ENCODE data around the gene ZNF124. TPM values are rescaled to one million over a fixed set of nuclear protein-coding genes. Genes with fewer than 3 reads are reported as not detected.
"Not testable (repeated sequence)": the region's sequence is repeated elsewhere in the genome, so short reads cannot be mapped to it uniquely, and the experiment has no call there.

The ZNF124 gene
- 2.7 and 3.8 TPM in 2 replicates for polyA plus RNA-seq (2012; rRNA removed)
- polyA plus RNA-seq (2012; cell fraction: cytosol; rRNA removed): 4.2 and 4.3 TPM in 2 replicates
- 4.8 and 6.7 TPM in 2 replicates for polyA plus RNA-seq (2012; cell fraction: nucleus; rRNA removed)

- H4K20me1 ChIP-seq (ENCODE audit: insufficient read depth); H3F3A ChIP-seq (replicated peaks; ENCODE audit: insufficient read depth); H3K9me2 ChIP-seq; H3K27me3 ChIP-seq (ENCODE audit: insufficient read depth); POLR2A ChIA-PET; DNase-seq; H3K9ac ChIP-seq; H3K4me2 ChIP-seq; H3K4me1 ChIP-seq (ENCODE audit: control insufficient read depth in 1 of 2, insufficient read depth in 2 of 2, low read depth in 1 of 2, low read length in 1 of 2); H3K9me3 ChIP-seq; H2AFZ ChIP-seq (ENCODE audit: low read depth); H3K27ac ChIP-seq (ENCODE audit: low read depth in 2 of 2, low read length in 1 of 2); H3K4me3 ChIP-seq (ENCODE audit: low read depth in 2 of 2, low read length in 1 of 2); CTCF ChIA-PET; H3K36me3 ChIP-seq (replicated peaks in 1 of 2; ENCODE audit: control insufficient read depth in 1 of 2, insufficient read depth in 2 of 2, low read length in 1 of 2): not testable (repeated sequence)
- 61% methylated on average over 3 of the region's 28 CpGs for WGBS (ENCODE audit: low lambda C conversion rate)
- H3K79me2 ChIP-seq (ENCODE audit: insufficient read depth): peaks cover 28% of the 10 kb centered on the region
These were observed at the start of gene ZNF124 for GRCh38 chr1:247171875-247172563. Gene ZNF124 (minus strand): TSS chr1:247172020. CDS start chr1:247171877, 143 bp downstream.

- DNase-seq; H3K27ac ChIP-seq (ENCODE audit: low read depth in 2 of 2, low read length in 1 of 2); H4K20me1 ChIP-seq (ENCODE audit: insufficient read depth); H3K9me2 ChIP-seq; H3K79me2 ChIP-seq (ENCODE audit: insufficient read depth); POLR2A ChIA-PET; H2AFZ ChIP-seq (ENCODE audit: low read depth); H3K27me3 ChIP-seq (ENCODE audit: insufficient read depth); H3K9me3 ChIP-seq; H3K36me3 ChIP-seq (replicated peaks in 1 of 2; ENCODE audit: control insufficient read depth in 1 of 2, insufficient read depth in 2 of 2, low read length in 1 of 2); H3F3A ChIP-seq (replicated peaks; ENCODE audit: insufficient read depth); H3K4me2 ChIP-seq; CTCF ChIA-PET; H3K4me1 ChIP-seq (ENCODE audit: control insufficient read depth in 1 of 2, insufficient read depth in 2 of 2, low read depth in 1 of 2, low read length in 1 of 2); H3K4me3 ChIP-seq (ENCODE audit: low read depth in 2 of 2, low read length in 1 of 2); H3K9ac ChIP-seq: not testable (repeated sequence)
- WGBS (ENCODE audit: low lambda C conversion rate): 43% methylated on average over 7 of the region's 30 CpGs
These were observed 48.5 kb upstream of the ZNF124 start for GRCh38 chr1:247220280-247220679.

GRCh38 chr1:247218121-247218651, 46.4 kb upstream of the ZNF124 start:
- H3K79me2 ChIP-seq (ENCODE audit: insufficient read depth): no peaks in the 10 kb centered on the region
- ChIA-PET POLR2A (no interaction called here), CTCF (no interaction called here)
- H2AFZ ChIP-seq (ENCODE audit: low read depth): no peak overlapping the region
- no peak for DNase-seq
- 27% methylated on average over 5 of the region's 6 CpGs for WGBS (ENCODE audit: low lambda C conversion rate)
- no peak overlapping the region for H3K4me3 ChIP-seq (ENCODE audit: low read depth in 2 of 2, low read length in 1 of 2)
- H3F3A ChIP-seq (replicated peaks; ENCODE audit: insufficient read depth): peaks cover 1% of the 10 kb centered on the region
- no peaks in the 10 kb centered on the region for H3K36me3 ChIP-seq (replicated peaks in 1 of 2; ENCODE audit: control insufficient read depth in 1 of 2, insufficient read depth in 2 of 2, low read length in 1 of 2)
- H3K9ac ChIP-seq: no peak overlapping the region
- H3K27me3 ChIP-seq (ENCODE audit: insufficient read depth): no peaks in the 10 kb centered on the region; the same call in 1 of the 2 replicates
- H3K9me3 ChIP-seq: no peaks in the 10 kb centered on the region
- no peaks in the 10 kb centered on the region; a peak in 1 of 4 replicates for H3K4me1 ChIP-seq (ENCODE audit: control insufficient read depth in 1 of 2, insufficient read depth in 2 of 2, low read depth in 1 of 2, low read length in 1 of 2)
- H3K4me2 ChIP-seq: no peak overlapping the region
- no peak overlapping the region for H3K27ac ChIP-seq (ENCODE audit: low read depth in 2 of 2, low read length in 1 of 2)
- no peaks in the 10 kb centered on the region for H3K9me2 ChIP-seq
- no peak for TF ChIP-seq MXI1 (IDR thresholded peaks at IDR 0.05; ENCODE audit: low read depth, low read length)
- TF ChIP-seq ZBTB33 (IDR thresholded peaks at IDR 0.05; ENCODE audit: borderline replicate concordance, low read depth): no peak
- no peak for TF ChIP-seq MAX (IDR thresholded peaks at IDR 0.05; ENCODE audit: low read depth)
- no peak for TF ChIP-seq FOXM1 (IDR thresholded peaks at IDR 0.05; ENCODE audit: low read depth)
- TF ChIP-seq NRF1 (IDR thresholded peaks at IDR 0.05; ENCODE audit: low read depth, low read length): no peak
- TF ChIP-seq CTCF (IDR thresholded peaks at IDR 0.05): no peak
- TF ChIP-seq IRF3 (IDR thresholded peaks at IDR 0.05; ENCODE audit: low read depth, low read length): no peak
- no peak for TF ChIP-seq TEAD4 (IDR thresholded peaks at IDR 0.05; ENCODE audit: borderline replicate concordance, insufficient read depth)
- no peaks in the 10 kb centered on the region for H4K20me1 ChIP-seq (ENCODE audit: insufficient read depth)

Data from SK-N-SH (cell line).